GM19468 (cell line): Measurements from ENCODE around the gene TRAF1.

Experiments
- ATAC-seq: cut with Tn5 transposase; IDR thresholded peaks from one replicate; pipeline ENCODE4 v1.9.1; 2021; ENCODE audit warnings: mild to moderate bottlenecking, moderate library complexity, moderate number of reproducible peaks; ENCODE audit not compliant: unreplicated experiment; ENCODE audit errors: extremely low read depth

Gene TRAF1

DNA sequence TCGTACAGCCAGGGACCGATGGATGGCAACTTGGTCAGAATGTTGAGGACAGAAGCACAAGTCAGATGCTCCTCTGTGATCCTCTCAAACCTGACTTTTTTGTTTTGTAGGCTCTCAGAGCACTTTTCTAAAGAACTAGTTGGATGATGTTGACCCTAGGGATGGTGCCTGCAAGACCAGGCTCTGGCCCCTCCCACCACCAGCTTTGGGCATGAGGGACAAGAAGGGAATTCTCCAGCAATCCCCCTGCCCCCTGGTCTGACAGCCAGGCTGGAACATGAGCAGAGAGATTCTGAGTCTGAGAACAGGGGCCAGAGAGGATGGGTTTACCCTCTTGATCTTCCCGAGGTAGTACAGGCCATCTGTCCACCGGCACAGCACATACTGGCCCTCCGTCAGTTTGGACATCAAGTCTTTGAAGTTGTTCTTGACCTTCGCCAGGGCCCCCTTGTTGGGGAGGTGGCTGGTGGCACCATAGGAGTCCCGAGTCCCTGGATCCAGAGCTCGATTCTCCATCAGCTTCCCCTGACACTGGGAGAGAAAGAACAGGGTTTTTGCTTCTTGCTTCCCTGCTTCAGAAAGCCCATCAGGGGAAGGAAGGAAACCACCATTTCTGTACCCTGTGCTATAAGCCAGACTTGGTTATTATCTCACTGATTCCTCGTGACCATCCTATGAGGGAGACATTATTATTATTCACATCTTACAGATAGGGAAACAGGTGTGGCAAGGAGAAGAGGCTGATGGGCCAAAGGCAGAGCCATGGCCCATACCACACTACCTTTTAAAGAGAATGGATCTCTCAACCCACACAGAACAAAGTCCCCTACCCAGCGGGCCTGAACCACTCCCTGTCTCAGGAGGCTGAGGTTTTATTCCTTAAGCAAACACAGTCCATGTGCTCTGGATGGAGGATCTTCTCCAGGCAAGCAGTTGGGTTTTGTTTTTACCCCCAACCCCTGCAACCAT, 52.1 kb downstream of the TRAF1 start:
- no peak for ATAC-seq

DNA sequence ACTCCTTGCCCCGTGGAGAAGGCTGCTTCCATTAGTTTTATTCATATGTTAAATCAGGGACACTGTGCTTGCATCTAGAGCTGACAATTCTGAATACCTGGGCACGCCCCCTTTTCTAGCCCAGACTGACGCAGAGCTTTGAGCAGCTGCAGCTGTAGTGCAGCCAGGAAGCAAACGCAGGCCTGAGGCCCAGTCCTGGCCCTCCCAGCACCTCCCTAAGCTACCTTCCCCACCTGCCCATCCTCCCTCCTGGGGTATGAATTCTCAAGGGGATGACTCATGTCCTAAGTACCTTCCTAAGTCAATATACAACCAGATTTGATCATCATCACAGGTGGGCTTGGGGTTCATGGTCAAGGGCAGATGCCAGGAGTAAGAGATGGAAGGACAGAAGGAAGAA, 53.1 kb downstream of the TRAF1 start:
- no peak for ATAC-seq

DNA sequence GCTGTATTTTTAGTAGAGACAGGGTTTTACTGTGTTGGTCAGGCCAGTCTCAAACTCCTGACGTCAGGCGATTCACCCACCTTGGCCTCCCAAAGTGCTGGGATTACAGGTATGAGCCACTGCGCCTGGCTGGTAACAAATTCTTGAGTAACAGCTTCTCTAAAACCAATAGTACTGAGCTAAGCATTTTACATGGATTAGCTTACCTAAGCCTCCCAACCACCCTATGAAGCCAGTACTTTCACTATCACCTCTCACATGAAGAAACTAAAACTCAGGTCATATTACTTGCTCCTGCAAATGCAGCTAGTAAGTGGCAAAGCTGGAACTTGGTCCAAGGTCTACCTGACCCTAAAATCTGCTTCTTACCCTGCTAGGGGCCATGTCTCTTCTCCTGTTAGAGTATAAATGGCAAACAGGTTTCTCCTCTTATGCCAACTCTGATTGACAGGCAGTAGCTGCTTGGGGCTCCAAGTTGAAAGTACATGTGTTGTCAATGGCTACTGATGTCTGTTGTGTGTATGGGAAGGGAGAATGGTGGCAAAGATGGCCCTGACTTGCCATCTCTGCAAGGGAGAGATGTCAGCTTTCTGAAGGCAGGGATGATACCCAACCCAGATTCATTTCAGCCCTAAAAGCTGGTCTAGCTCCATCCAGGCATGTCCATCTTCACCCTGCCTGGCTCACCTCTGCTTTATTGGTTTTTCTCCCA, 53.6 kb downstream of the TRAF1 start:
- no peak for ATAC-seq

DNA sequence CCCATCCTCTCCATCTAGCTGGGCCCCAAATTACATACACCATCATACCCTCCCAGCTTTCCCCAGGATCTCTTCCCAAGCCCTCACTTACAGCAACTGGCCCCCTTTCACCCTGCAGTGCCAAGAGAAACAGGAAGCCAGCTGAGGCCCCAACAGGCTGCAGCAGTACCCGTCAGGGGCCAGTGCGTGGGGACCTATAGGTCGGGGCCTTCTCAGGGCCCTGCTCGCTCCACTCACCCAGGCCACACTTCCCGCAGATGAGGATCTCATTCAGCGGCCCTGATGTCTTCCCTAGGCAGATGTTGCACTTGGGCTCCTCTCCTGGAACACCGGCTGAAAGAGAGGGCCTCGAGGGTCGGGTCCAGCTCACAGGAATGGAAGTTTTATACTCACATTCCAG, 56.4 kb downstream of the TRAF1 start:
- no peak for ATAC-seq

DNA sequence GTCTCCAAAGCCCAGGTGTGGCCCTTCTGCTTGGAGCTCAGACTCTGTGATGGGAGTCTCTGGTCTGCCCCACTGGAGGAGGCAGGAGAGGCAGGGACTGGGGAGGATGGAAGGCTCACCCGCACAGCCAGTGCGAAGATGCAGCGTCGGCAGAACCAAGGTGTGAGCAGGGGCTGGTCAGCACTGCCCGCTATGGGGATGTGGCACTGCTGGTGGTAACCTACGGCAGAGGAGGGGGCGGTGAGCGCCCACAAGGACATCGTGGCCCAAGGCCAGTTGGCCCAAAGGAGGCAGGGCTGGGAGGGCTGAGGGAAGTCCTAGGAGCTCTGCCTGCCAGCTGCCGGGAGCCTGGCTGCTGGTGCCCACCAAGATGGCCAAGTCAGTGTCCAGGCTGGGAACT, 56.9 kb downstream of the TRAF1 start:
- no peak for ATAC-seq

DNA sequence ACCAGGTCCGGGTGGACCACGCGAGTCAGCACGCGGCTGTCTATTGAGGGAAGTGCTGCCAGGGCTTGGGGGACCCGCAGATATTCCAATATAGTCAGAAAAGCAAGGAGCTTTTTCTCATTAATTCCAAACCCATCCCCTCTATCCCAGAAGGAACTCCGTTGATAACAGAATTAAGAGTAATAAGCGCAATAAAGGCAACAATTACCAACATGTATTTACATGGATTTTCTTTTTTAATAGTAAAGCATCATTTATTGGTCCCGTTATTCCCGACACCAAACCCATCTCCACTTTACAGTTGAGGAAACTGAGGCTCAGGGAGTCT, 57.3 kb downstream of the TRAF1 start:
- no peak for ATAC-seq

DNA sequence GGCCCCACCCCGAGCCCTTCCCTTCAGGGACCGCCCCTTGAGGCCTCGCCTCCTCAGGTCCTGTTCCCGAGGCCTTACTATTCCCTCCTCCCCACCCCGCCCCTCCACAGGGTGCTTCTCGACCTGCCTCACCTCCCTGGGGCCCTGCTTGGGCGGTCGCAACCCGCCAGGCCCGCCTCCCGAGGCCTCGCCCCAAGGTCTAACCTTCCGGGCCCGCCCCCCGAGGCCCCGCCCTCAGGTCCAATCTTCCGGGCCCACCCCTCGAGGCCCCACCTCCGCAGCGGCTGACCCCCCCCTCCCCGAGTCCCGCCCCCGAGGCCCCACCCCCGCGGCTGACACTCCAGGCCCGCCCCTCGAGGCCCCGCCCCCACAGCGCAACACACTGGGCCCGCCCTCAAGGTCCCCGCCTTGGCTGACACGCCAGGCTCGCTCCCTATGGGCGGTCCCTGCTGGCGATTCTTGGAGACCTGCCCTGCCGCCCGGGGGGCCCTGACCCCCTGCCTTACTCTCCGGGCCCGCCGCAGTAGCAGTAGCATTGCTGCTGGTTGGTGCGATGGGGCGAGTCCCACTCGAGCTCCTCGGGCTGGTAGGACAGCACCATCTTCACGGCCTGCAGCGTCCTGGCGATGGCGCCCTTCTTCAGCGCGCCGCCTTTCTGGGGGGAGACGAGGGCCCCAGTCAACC, 57.8 kb downstream of the TRAF1 start:
- peak; percentile 70 for ATAC-seq

DNA sequence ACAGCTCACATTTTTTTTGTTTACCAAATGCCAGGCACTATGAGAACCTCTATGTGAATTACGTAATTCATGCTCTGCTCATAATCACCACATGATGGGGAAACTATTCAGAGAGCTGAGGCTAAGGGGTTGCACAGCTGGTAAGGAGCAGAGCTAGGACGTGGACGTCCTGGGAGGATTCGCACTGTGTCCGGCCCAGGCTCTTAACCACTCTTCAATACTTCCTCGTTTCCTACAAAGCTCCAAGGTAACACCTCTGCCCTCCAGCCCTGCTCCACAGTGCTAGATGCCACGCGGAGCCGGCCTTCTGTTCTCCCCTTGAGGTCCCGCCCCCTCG, 58.3 kb downstream of the TRAF1 start:
- ATAC-seq = no peak

DNA sequence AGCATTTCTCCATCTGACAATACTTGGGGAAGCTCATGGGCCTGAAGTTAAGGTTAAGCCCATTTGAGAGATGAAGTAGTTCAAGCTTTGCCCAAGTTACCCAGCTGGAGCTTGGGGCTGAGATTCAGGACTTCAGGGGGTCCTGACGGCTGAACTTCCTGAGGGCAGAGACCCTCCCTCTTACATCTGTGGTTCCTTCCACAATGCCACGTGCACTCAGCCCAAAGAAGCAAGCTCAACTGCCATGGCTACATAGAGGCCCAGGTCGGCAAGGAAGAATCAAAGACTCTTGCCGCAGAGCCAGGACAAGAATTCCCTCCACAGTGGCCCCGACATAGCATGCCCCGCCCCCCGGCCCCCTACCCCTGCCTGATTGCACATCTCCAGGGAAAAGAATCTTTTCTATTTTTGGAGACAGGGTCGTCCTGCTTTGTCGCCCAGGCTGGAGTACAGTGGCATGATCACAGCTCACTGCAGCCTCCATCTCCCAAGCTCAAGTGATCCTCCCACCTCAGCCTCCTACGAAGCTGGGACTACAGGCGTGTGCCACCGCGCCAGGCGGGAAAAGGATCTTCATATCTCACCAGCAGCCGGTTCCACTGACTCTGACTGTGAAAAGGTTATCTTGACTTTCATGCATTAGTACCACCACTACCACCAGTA, 58.8 kb downstream of the TRAF1 start:
- ATAC-seq = no peak

DNA sequence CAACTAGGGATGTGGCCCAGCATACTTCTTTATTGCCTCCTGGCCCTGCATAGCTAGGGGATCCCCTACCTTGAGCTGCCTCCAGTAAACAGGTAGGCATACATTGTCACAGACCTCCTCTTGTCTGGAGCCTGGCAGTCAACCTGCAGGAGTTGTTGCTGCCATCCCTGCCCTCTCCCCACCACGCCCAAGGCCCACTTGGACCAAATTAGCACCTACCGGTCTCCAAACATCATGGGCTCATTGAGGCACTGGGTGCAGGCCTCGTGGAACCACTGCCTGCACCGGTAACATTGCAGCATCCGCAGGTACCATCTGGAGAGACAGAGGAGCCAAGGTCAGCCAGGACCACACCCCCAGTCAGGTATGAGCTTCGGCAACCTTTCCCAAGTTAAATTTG, 59.9 kb downstream of the TRAF1 start:
- ATAC-seq = no peak

DNA sequence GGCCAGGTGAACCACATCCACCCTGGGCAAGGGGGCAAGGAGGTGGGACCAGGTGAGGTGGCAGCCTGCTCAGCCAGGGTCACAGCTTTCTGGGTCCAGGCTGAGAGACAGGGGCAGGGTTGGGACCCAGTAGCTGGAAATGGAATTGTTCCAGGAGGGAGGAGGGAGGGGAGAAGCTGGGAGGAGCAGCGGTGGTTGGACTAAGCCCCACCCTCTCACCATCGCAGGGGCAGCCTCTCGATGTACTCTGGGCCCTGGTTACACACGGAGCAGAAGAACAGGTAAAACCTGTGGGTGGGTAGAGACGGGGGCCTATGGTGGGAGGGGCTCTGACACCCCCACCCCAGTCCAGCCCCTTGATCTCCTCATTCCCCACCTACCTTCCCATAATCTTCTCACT, 60.8 kb downstream of the TRAF1 start:
- ATAC-seq = no peak

DNA sequence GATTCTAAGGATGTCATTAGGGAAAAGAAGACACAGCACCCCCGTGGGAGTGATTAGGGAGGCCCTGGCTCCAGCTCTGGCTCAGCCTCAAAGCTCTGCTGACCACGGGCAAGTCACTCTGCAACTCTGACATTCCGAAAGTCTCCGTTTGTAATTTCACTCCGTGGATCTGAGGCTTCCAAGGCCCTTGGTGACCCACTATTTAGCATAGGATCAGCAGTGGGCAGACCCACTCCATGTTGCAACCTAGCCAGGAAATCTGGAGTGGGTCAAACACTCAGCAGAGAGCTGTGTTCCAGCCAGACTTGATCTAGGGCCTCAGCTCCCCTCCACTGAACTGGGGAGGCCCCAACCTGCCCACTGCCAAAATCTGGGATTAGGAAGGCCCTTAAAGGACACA, 61.4 kb downstream of the TRAF1 start:
- no peak for ATAC-seq

DNA sequence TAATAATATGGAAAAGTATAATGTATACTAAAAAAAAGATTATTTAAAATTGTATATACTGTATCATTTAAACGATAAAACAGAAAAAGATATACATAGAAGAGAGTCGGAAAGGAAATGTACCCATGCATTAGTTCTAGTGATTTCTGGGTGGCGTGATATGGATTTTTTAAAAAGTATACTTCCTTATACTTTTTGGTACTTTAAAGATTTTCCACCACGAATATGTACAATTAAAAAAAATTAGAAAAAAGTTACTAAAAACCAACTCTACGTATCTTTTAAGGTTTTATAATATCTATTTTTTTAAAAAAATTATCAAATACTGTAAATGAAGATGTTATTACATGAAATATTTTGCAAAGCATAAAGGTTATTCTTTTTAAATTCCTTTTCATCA, 61.9 kb downstream of the TRAF1 start:
- ATAC-seq = no peak

DNA sequence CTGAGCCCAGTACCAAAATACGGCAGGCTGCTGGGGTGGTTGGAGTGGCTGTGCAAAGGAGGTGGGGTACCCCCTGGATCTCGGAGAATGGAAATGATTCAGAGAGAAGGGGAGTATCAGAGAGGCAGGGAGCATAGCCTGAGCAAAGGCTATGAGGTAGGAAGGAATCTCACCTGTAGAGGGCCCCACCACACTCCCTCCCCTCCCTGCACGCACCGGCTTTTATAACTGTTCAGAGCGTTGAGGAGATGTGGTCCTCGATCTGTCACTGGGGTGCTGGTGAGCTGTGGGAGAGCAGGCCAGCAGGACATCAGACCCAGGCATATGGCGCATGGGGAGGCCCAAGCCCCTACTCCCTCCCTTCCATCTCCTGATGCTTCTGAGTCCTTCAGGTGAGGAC, 62.8 kb downstream of the TRAF1 start:
- ATAC-seq = no peak

DNA sequence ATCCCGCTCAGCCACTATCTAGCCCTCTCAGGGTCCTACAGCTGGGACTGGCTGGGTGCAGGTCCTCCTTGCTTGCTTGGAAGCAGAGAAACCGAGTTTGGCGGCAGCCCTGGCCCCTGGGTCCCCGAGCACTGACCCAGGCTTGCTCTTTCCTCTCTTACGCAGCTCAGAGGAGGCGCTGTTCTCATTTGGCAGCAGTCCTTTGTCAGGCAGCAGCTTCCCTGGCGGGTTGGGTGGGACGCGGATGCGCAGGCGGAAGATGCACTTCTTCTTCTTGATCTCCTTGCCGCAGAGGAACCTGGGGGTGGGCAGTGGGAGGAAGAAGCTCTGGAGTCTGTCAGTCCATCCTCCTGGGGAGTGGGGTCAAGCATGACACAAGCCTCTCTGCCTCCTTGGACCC, 64.1 kb downstream of the TRAF1 start:
- ATAC-seq = no peak

DNA sequence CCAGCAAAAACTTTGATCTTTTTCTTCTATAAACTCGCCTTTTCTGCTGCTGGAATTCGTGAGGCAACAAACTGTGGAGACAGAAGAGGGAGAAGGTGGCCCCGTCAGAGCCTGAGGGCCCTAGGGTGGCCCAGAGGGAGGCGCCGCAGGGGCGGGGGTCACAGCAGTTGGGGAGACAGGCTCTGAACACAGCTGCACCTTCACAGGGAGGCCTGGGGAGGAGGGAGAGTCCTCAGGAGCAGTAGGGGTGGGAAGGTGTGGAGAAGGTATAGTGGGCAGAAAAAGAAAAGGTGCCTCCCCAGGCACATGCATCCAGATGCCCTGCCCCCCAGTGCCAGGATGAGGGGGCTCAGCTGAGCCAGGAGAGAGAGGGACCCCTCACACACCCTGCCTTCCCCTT, 64.7 kb downstream of the TRAF1 start:
- ATAC-seq = no peak

DNA sequence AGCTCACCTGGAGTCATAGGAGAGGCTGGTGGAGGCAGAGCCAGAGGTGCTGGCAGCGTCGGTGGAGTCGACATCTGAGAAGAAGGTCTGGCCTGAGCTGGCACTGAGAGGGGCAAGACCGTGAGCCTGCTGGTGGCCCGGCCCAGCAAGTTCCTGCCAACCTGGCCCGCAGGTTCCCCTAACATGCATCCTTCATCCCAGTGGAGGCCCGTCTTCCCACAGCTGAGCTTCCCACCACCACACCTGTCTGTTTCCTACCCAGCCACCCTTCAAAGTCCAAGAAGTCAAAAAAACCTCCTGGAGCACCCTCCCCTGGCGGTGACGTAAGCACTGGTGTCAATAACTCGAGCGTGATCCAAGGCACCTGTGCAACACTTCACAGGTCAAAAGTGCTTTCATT, 66.5 kb downstream of the TRAF1 start:
- ATAC-seq = no peak

DNA sequence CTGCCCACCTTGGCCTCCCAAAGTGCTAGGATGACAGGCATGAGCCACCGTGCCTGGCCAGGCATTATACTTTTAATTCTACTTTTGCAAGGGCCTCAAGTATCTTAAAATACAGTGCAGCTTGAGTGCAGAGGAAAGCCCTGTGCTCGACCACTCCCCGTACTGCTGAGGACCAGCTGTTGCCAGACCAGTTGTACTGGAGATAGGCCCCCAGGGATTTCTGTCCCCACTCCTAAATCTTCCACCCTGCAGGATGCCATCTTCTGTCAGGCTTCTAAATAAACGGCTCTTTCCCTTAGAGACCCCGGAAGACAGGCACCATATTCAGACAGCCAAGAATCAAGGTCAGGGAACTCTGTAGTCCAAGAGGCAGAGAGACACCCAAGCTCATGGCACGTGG, 67.2 kb downstream of the TRAF1 start:
- no peak for ATAC-seq

DNA sequence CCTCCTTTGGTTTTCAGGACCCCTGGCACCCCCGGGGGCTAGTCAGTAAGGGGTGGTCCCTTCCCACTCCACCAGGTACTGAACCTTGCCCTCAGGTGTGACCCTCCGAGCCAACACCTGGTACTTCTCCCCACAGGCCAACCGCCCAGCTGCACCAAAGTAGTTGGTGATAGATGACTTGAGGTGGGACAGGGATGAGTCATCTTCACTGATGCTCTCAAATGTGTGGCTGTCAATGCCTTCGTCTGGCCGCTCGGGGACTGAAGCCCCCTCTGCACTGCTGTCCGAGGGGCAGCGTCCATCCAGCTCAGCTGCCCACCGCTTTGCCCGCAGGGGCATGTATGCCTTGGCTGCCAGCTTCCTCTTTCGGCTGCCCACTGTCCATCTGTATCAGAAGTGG, 68.7 kb downstream of the TRAF1 start:
- no peak for ATAC-seq

DNA sequence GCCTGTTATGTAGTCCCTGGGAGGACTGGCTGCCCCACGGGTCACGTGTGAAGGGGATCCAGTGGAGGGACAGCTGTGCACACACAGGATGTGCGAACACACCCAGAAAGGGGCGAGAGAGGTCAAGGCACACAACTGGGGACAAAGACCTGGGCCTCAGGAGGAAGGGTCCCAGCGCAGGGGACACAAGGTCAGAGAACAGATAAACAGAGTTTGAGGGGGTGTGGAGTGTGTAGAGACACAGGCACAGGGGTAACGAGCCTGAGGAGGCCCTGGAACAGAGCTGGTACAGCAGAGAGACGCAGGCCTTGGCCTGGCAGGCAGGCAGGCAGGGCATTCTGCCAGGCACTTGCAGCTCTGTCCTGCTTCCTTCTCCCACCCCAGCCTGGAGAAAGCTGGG, 69.1 kb downstream of the TRAF1 start:
- no peak for ATAC-seq

DNA sequence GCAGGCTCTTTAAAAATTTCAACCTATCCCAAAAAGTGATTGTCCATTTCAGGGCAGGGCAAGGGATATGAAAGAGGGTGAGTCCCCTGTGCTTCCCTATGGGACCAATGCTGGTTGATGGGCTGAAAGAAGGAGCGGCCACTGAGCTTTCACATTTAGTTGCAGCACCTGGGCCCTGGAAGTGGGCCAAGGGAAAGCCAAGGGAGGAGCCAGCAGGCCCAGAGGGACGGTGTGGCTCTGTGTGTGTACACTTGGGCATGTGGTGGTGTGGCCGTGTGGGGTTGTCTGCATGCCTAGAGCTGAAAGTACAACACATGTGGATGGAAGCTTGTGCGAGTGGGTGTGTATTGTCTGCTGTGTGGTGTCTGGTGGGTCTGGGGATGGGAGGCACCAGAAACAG, 69.9 kb downstream of the TRAF1 start:
- no peak for ATAC-seq
